ENCODE results near the gene DYNC1I1. TPM values are rescaled to one million over a fixed set of nuclear protein-coding genes. Genes with fewer than 3 reads are reported as not detected.
A peak's percentile ranks its signal among the peaks of the same experiment; 100 is the strongest.

Gene DYNC1I1
- total RNA-seq, 6 donors from 2014 or later, result 0.46 to 3.1 (median 1.7) TPM; not detected in 1

- TF ChIP-seq CTCF (IDR thresholded peaks at IDR 0.05), result no peak
- no peak for TF ChIP-seq POLR2A (IDR thresholded peaks at IDR 0.05)
- TF ChIP-seq EP300 (IDR thresholded peaks at IDR 0.05), result no peak
- no peak for TF ChIP-seq POLR2AphosphoS5 (IDR thresholded peaks at IDR 0.05)
- no peak for ATAC-seq (ENCODE audit: low FRiP score in 2 of 2)
- H3K4me3 ChIP-seq, result no peak overlapping the region
- no peaks in the 10 kb centered on the region for H3K36me3 ChIP-seq
- H3K27ac ChIP-seq, result no peak overlapping the region
- WGBS, 2 donors, result 70 to 100% methylated on average over 1 of the region's 1 CpG
- DNase-seq, result no peak
- no peaks in the 10 kb centered on the region for H3K4me1 ChIP-seq
- no peaks in the 10 kb centered on the region for H3K27me3 ChIP-seq
- no peaks in the 10 kb centered on the region for H3K9me3 ChIP-seq
Measured at GRCh38 chr7:95881597-95881996, 109.2 kb downstream of the DYNC1I1 start.

GRCh38 chr7:95883217-95883616, 110.9 kb downstream of the DYNC1I1 start:
- TF ChIP-seq EP300 (IDR thresholded peaks at IDR 0.05), result no peak
- no peak for TF ChIP-seq POLR2AphosphoS5 (IDR thresholded peaks at IDR 0.05)
- TF ChIP-seq POLR2A (IDR thresholded peaks at IDR 0.05), result no peak
- no peak for TF ChIP-seq CTCF (IDR thresholded peaks at IDR 0.05)
- Histone ChIP-seq H3K27ac (no peak overlapping the region), H3K27me3 (no peaks in the 10 kb centered on the region), H3K4me3 (no peak overlapping the region), H3K9me3 (no peaks in the 10 kb centered on the region), H3K36me3 (no peaks in the 10 kb centered on the region), H3K4me1 (no peaks in the 10 kb centered on the region)
- DNase-seq, result no peak
- WGBS, 2 donors, result 89% methylated on average over 3 of the region's 3 CpGs
- ATAC-seq (ENCODE audit: low FRiP score in 2 of 2), result no peak

- ATAC-seq (ENCODE audit: low FRiP score in 2 of 2) (peak in 1 of 2 donors; percentile 29), DNase-seq (no peak)
- no peak overlapping the region for H3K27ac ChIP-seq
- no peak for TF ChIP-seq POLR2AphosphoS5 (IDR thresholded peaks at IDR 0.05)
- TF ChIP-seq POLR2A (IDR thresholded peaks at IDR 0.05), result no peak
- no peak for TF ChIP-seq EP300 (IDR thresholded peaks at IDR 0.05)
- TF ChIP-seq CTCF (IDR thresholded peaks at IDR 0.05), result no peak
- no peaks in the 10 kb centered on the region for H3K4me1 ChIP-seq
- H3K36me3 ChIP-seq, result no peaks in the 10 kb centered on the region
- 10 to 18% methylated on average over 4 of the region's 4 CpGs for WGBS, 2 donors
- H3K4me3 ChIP-seq, result no peak overlapping the region
- no peaks in the 10 kb centered on the region for H3K9me3 ChIP-seq
- H3K27me3 ChIP-seq, result no peaks in the 10 kb centered on the region
Measured at GRCh38 chr7:95886501-95887090, 114.2 kb downstream of the DYNC1I1 start.

GRCh38 chr7:95893484-95893883, 121.1 kb downstream of the DYNC1I1 start:
- Histone ChIP-seq H3K27me3 (no peaks in the 10 kb centered on the region), H3K4me1 (peaks cover 0 to 5% (median 2%) of the 10 kb centered on the region in 4 donors), H3K9me3 (no peaks in the 10 kb centered on the region), H3K36me3 (no peaks in the 10 kb centered on the region), H3K4me3 (no peak overlapping the region), H3K27ac (no peak overlapping the region)
- no peak for DNase-seq
- TF ChIP-seq POLR2AphosphoS5 (IDR thresholded peaks at IDR 0.05) (no peak), POLR2A (IDR thresholded peaks at IDR 0.05) (no peak), CTCF (IDR thresholded peaks at IDR 0.05) (no peak), EP300 (IDR thresholded peaks at IDR 0.05) (no peak)
- no peak for ATAC-seq (ENCODE audit: low FRiP score in 2 of 2)

GRCh38 chr7:95897557-95898251, 125.3 kb downstream of the DYNC1I1 start:
- Histone ChIP-seq H3K4me1 (peaks cover 0 to 5% (median 2%) of the 10 kb centered on the region in 4 donors), H3K4me3 (no peak overlapping the region), H3K27me3 (no peaks in the 10 kb centered on the region), H3K36me3 (no peaks in the 10 kb centered on the region), H3K9me3 (no peaks in the 10 kb centered on the region), H3K27ac (no peak overlapping the region)
- no peak for ATAC-seq (ENCODE audit: low FRiP score in 2 of 2)
- DNase-seq, result no peak
- WGBS, 2 donors, result 29 to 30% methylated on average over 5 of the region's 5 CpGs
- TF ChIP-seq POLR2A (IDR thresholded peaks at IDR 0.05), result no peak

Measured in upper lobe of left lung (tissue), 6 donors.